ENCODE data around the gene ATP6V1G2. TPM values are rescaled to one million over a fixed set of nuclear protein-coding genes. Genes with fewer than 3 reads are reported as not detected.

ATP6V1G2 gene
- total and polyA plus RNA-seq, 2 of the 8 experiments (the other 6 are each of a cell fraction or from before 2014, with no cell fraction given) = 3.0 to 5.7 TPM

DNA sequence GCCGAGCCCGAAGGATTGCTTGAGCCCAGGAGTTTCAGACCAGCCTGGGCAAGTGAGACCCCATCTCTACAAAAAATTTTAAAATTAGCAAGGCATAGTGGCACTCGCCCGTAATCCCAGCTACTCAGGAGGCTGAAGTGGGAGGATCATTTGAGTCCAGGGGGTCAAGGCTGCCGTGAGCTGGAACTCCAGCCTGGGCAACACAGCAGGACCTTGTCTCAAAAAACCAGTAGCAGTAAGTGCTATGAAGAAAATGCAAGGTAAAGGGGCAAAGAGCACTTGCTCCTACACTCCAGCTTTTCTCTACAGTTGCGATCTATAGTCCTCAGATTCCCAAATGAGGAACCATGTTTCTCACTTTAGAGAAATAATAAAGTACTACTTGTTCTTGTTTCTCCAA, 2.8 kb downstream of the ATP6V1G2 start:
- no peak overlapping the region for H4K5ac ChIP-seq (ENCODE audit: insufficient read length, low read depth, low read length)
- peaks cover 10 to 19% (median 18%) of the 10 kb centered on the region in 4 experiments for H3K36me3 ChIP-seq (ENCODE audit: control insufficient read depth in 2 of 4, insufficient read depth in 4 of 4, low read length in 3 of 4)
- H2BK120ac ChIP-seq (replicated peaks; ENCODE audit: low read depth, low read length) = no peak overlapping the region
- no peak overlapping the region for H2AK5ac ChIP-seq (ENCODE audit: low read depth, low read length)
- CTCF ChIA-PET (ENCODE audit: partially characterized antibody) = interaction anchor here (1.1 to 24.7 kb wide), 4 partner anchors 36 to 67 kb away, joined by 3 to 613 read pairs (median 4); partner anchors contain the start of genes LST1 and NCR3
- no peaks in the 10 kb centered on the region for H3K9me3 ChIP-seq (ENCODE audit: insufficient read depth in 2 of 2, low read depth in 1 of 2, low read length in 1 of 2)
- no peak overlapping the region for H2BK12ac ChIP-seq (ENCODE audit: low read depth, low read length)
- H4K20me1 ChIP-seq (replicated peaks in 1 of 2; ENCODE audit: control insufficient read depth in 1 of 2, insufficient read depth in 2 of 2, low read length in 2 of 2) = peaks cover 16 to 20% of the 10 kb centered on the region in 2 experiments
- no peak overlapping the region for H2BK20ac ChIP-seq (ENCODE audit: low read length)
- no peak for FAIRE-seq
- no peak overlapping the region for H3K18ac ChIP-seq (ENCODE audit: extremely low read depth, low read length)
- 96% methylated on average over 6 of the region's 6 CpGs; no CpG with 5 or more reads in 1 of the 2 experiments for WGBS, 2 experiments (ENCODE audit: extremely low coverage in 1 of 2, insufficient coverage in 1 of 2, insufficient read length in 1 of 2, insufficient replicate concordance in 2 of 2, low coverage in 1 of 2, low lambda C conversion rate in 2 of 2, missing lambda C conversion rate in 1 of 2)
- peaks cover 7% of the 10 kb centered on the region for H3K23me2 ChIP-seq (ENCODE audit: low read depth, low read length)
- H3K27me3 ChIP-seq (replicated peaks in 1 of 4; ENCODE audit: control insufficient read depth in 3 of 4, extremely low read depth in 1 of 4, insufficient read depth in 3 of 4, low read length in 3 of 4) = no peaks in the 10 kb centered on the region
- H3K56ac ChIP-seq (replicated peaks; ENCODE audit: insufficient read length, low read depth, low read length) = no peak overlapping the region
- POLR2A ChIA-PET (ENCODE audit: partially characterized antibody) = interaction anchor here (0.9 to 18.4 kb wide), 12 partner anchors 8 to 121 kb away, joined by 3 to 428 read pairs (median 44); partner anchors contain the start of genes AIF1, BAG6, C6orf47 and CSNK2B
- H3K9ac ChIP-seq (replicated peaks in 1 of 4; ENCODE audit: extremely low read depth in 1 of 4, low read depth in 3 of 4, low read length in 3 of 4) = no peak overlapping the region
- H4K8ac ChIP-seq (ENCODE audit: extremely low read depth, insufficient read depth, low read length) = no peak overlapping the region
- no peak overlapping the region for H3K4ac ChIP-seq (replicated peaks; ENCODE audit: insufficient read length, low read depth, low read length)
- no peak overlapping the region for H3K27ac ChIP-seq (ENCODE audit: low read depth, low read length)
- H3K4me2 ChIP-seq (ENCODE audit: insufficient read depth in 1 of 2, low read depth in 2 of 2, low read length in 2 of 2) = no peak overlapping the region; a peak in 1 of 4 replicates
- H3K79me1 ChIP-seq (ENCODE audit: low read depth, low read length) = no peaks in the 10 kb centered on the region; the same call in 1 of the 2 replicates
- H3K14ac ChIP-seq (ENCODE audit: insufficient read length) = no peak overlapping the region
- no peak overlapping the region for H3K4me3 ChIP-seq (ENCODE audit: extremely low read depth in 1 of 4, insufficient read depth in 2 of 4, low read depth in 3 of 4, low read length in 4 of 4)
- H2BK15ac ChIP-seq (ENCODE audit: low read length) = no peak overlapping the region
- no peak overlapping the region for H3K23ac ChIP-seq (ENCODE audit: insufficient read length)
- H2BK5ac ChIP-seq (ENCODE audit: low read depth, low read length) = no peak overlapping the region
- H3K79me2 ChIP-seq (ENCODE audit: control insufficient read depth in 1 of 2, insufficient read depth in 2 of 2, low read length in 2 of 2) = peaks cover 29 to 43% of the 10 kb centered on the region in 2 experiments
- H4K91ac ChIP-seq (replicated peaks; ENCODE audit: insufficient read length, low read length) = no peak overlapping the region
- no peak overlapping the region for H2AFZ ChIP-seq (ENCODE audit: low read length)
- no peak for DNase-seq (ENCODE audit: low read depth in 1 of 2, low spot score in 2 of 2)
- peaks cover 4 to 18% (median 10%) of the 10 kb centered on the region in 4 experiments; a peak in 6 of 7 replicates for H3K4me1 ChIP-seq (replicated peaks in 1 of 4; ENCODE audit: control insufficient read depth in 3 of 4, insufficient read depth in 4 of 4, low read length in 3 of 4)
- TF ChIP-seq, protein P1, sequence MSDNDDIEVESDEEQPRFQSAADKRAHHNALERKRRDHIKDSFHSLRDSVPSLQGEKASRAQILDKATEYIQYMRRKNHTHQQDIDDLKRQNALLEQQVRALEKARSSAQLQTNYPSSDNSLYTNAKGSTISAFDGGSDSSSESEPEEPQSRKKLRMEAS (IDR thresholded peaks at IDR 0.05) = no peak

All from H1 (cell line).